HG03558 (cell line): Measurements from ENCODE around the gene OTOA.
"Not testable (repeated sequence)": the region's sequence is repeated elsewhere in the genome, so short reads cannot be mapped to it uniquely, and the experiment has no call there.

Experiments used
- ATAC-seq: cut with Tn5 transposase; IDR thresholded peaks from one replicate; pipeline ENCODE4 v1.9.1; 2021; ENCODE audit warnings: moderate number of reproducible peaks; ENCODE audit not compliant: unreplicated experiment; ENCODE audit errors: extremely low read depth

OTOA gene

GRCh38 chr16:21638573-21638975 is 25.2 kb upstream of the OTOA start:
- ATAC-seq, result no peak

- no peak for ATAC-seq
Observed at GRCh38 chr16:21639493-21639892, 24.3 kb upstream of the OTOA start.

- no peak for ATAC-seq
Observed at GRCh38 chr16:21641916-21642315, 21.9 kb upstream of the OTOA start.

- no peak for ATAC-seq
Observed at GRCh38 chr16:21642861-21643260, 20.9 kb upstream of the OTOA start.

GRCh38 chr16:21643785-21644184 is 20.0 kb upstream of the OTOA start:
- no peak for ATAC-seq

GRCh38 chr16:21644674-21645073 is 19.1 kb upstream of the OTOA start:
- no peak for ATAC-seq

- ATAC-seq, result no peak
Observed at GRCh38 chr16:21645261-21645721, 18.5 kb upstream of the OTOA start.

- ATAC-seq, result no peak
Observed at GRCh38 chr16:21646091-21646490, 17.7 kb upstream of the OTOA start.

- ATAC-seq, result peak; percentile 73
Observed at GRCh38 chr16:21646721-21647561, 16.8 kb upstream of the OTOA start.

GRCh38 chr16:21647562-21648164 is 16.1 kb upstream of the OTOA start:
- ATAC-seq, result no peak

GRCh38 chr16:21649826-21650406 is 13.9 kb upstream of the OTOA start:
- not testable (repeated sequence) for ATAC-seq

GRCh38 chr16:21650521-21650920 is 13.2 kb upstream of the OTOA start:
- no peak for ATAC-seq

GRCh38 chr16:21651515-21651914 is 12.3 kb upstream of the OTOA start:
- no peak for ATAC-seq

- no peak for ATAC-seq
Observed at GRCh38 chr16:21652453-21652852, 11.3 kb upstream of the OTOA start, which contains the start of gene IGSF6. Gene IGSF6 (minus strand): TSS chr16:21652608. CDS start chr16:21652598, 10 bp downstream.

- ATAC-seq, result no peak
Observed at GRCh38 chr16:21653571-21653970, 10.2 kb upstream of the OTOA start.

GRCh38 chr16:21654466-21654865 is 9.3 kb upstream of the OTOA start:
- ATAC-seq, result no peak

GRCh38 chr16:21654881-21655280 is 8.9 kb upstream of the OTOA start:
- ATAC-seq, result no peak

- ATAC-seq, result no peak
Observed at GRCh38 chr16:21656795-21657768, 6.7 kb upstream of the OTOA start.

GRCh38 chr16:21659124-21659523 is 4.6 kb upstream of the OTOA start:
- no peak for ATAC-seq
